ENCODE results near the gene PHC2. TPM values are rescaled to one million over a fixed set of nuclear protein-coding genes. Genes with fewer than 3 reads are reported as not detected.
A peak's percentile ranks its signal among the peaks of the same experiment; 100 is the strongest.

PHC2 gene
- polyA plus RNA-seq, 10 donors: 63.4 to 73.7 (median 67.6) TPM

DNA sequence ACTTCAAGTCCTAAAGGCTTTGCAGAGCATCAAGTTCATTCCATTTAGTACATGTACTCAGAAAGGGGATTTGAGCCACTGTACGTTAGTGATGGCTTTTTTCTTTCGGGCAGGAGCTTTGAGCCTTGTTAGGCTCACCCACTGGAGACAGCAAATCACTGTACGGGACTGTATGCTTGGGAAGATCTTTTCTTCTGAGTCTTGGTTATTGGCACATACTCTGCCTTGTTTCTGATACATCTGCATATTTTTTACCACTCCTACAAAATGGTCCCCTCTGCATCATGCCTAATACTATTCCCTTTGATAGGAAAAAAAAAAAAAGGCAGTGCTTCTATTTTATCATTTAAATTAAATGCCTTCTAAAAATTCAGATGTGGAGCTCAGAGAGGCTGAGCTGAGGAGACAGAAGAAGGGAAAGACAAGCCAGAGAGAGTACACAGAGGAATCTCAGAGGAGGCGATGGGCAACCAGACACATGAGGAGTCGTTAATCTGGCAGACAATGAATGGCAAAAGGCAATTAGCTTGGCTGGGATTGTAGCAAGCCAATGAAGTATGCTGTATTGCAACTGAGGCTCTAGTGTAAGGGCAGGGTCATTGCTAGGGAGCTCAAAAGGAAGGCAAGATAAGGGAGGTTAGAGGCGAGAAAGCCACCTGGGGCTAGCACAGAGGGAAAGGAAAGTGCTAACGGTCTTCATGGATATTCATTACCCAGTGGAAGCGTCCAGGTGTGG lies 39.4 kb downstream of the PHC2 start:
- no peak for DNase-seq

DNA sequence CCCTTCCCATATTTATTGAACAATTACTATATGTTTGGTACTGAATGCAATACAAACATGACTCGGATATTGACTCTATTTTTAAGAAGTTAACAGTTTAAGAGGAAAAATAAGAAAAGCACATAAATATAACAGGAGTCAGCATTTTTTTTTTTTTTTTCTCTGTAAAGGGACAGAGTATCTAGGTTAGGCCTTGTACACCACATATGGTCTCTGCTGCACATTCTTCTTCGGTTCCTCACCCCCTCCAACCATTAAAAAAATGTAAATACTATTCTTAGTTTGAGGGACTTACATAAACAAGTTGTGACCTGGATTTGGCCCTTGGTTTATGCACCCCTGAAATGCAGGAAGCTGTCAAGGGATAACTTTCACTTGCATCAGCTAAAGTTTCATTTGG lies 40.4 kb downstream of the PHC2 start:
- DNase-seq: peak in 1 of 3 donors; percentile 59

DNA sequence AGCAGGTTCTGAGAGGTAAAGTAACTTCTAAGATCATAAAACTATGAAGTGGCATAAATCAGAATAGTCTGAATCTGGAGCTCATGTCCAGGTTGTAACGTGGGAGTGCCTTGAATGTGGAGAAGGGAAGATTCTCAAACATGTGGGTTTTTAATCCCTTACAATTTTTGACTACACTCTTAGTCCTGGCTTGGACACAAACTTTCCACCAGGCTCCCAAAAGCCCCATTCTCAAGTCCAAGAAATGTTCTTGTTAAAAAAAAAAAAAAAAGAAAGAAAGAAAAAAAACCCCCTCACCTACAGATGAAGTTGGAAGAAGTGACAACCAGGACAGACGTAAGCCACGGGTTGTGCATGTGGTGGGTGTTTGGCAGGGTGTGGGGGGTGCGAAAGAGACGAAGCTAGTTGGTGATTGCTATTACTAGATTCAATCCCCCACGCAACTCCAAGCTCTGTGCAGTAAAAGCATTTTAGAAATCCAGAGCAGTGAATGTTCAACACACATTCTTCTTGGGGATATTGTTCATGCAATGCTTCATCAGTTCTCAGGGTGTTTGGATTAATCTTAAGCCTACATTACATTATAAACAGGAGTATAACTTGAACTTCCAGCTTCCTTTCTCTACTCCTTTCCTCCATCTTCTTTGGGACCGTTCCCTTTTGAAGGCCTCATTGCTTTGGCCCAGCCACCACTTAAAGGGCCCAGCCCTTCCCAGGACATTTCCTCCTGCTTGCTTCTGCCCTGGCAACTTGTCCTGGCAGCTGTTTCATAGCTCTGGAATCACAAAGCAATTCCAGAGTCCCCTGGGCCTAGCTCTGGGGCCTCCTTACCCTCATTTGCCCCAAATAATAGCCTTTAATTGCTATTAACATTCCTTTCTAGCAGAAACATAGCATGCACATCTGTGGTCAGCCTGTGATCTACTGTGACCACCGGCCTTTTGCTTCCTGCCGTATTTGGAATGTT lies 41.8 kb downstream of the PHC2 start:
- DNase-seq: peak; percentile 59 to 88 (median 69)

DNA sequence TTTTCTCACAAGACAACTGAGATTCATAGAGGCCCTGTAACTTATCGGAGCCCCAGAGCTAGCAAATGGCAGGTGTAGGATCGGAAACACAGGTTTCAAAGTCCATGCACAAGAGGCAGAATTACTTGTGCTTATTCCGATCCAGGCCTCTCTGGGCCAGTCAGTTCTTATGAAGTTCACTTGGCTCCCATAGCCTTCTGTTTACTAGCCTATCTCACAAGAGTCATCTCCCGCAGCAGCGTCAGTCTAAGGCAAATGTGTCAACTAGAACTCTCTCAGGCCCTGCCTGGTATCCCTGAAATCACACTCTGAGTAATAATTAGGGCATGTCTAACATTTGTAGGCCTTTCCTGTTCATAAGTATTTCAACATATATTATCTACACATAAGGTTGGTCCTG lies 43.3 kb downstream of the PHC2 start:
- DNase-seq: peak in 1 of 3 donors; percentile 50

DNA sequence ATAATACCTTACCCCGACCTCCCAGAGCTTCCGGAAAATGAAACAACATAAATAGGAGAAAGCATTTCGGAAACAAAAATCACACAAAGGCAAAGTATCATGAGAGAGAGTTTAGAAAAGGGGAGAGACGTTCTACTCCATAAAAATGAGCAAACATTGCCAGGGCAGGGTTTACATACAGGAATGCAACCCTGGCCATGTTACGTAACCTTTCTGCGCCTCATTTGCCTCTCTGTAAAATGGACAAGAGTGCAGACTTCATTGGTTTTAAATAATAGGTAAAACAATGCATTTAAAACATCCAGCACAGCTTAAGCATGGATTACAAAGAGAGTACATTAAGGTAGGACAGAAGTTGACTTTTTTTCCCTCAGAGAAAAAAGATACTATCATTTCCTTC lies 45.6 kb downstream of the PHC2 start:
- DNase-seq: no peak

DNA sequence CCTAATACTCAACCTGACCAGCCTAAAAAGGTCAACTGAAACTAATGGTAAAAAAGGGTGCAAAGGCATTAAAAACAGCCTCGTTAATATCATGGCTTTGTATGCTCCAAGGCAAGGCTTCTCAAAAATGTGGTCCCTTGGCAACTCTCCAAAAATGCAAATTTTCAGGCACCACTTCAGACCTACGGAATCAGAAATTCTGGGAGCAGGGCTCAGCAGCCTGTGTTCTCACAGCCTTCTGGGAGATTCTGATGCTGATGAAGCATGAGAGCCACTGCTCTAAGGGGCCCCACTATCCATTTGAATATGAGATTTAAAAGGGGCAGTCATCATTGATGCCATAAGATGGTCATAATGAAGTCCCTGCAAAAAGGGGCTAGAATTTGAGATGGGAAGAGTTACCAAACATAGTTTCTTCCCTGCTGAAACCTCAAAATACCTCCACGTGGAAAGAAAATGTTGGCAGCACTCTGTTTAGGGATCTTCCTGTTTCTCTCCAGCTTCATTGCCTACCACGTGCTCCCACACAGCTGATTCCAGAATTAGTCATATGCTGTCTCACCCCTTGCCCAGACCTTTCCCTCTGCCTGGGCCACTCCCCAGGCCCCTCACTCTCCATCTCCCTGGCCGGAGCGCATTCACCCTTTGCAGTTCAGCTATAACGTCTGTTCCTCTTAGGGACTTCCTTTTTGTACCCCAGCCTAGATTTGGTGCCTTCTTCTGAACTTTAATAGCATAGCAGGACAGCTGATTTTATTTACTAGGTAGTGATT lies 46.7 kb downstream of the PHC2 start:
- peak; percentile 27 to 56 (median 54) for DNase-seq

DNA sequence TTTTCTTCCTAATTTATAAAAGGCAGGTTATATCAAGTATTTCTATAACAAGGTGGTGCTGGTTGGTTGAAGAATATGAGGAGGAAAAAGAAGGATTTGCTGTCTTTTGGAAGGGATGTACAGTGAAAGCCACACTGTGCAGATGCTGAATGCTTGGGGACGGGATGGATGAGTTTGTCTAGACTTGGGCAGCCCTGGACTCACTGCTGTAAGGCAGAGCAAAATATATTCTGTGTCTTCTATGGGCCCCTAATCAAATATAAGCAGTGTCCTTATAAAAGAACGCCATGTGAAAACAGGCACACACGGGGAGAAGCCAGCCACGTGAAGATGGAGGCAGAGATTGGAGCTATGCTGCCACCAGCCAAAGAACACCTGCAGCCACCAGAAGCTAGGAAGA lies 47.4 kb downstream of the PHC2 start:
- DNase-seq: no peak

DNA sequence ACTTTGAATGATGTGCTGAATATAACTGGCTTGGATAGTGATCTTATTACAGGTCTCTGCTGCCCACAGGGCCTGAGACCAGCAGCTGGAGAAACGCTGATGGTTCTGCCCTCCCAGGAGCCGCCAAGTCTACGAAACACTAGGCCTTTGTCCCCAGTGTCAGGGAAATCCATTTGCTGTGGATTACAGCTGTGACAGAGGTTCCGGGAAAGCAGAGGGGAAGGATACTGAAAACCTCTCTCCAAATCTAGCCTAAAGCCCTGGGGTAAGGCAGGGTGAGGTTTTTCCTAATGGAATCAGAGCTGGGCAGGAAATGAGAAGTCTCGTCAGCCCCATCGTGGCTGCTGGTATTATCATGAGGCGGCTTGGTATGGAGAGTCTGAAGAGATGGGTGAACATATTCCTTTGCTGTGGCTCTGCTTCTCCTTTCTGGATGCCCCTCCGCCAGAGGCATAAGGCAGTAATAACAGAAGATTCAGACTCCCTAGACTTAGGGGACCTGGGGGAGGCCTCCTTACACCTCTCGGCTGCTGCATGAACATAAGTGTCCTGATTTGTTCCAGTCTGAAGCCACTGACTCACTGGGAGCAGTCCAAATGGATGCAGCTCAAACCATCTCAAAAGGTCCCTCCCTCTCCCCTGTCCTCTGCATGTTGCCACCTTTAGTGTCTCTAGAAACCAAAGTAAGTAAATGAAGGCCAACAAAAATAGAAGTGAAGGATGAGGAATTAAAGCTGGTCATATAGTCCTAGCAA lies 48.1 kb downstream of the PHC2 start:
- peak; percentile 41 to 79 (median 63) for DNase-seq

DNA sequence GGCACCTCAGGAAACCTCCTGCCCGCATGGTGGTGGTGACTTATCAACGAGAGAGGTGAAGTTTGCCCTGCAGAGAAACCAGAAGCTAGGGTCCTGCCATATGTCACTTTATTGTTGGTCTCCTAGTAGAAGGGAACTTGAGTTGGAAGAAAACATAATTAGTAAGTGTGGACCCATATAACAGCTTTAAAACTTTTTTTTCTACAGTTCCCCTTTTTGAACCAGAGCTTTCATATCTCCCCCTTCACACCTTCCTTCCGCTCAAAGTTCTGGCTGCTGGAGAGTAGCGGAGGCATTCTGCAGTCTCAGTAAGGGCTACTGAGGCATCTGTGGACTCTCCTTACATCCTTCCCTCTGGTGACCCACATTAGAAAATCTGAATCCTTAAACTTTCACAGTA lies 48.9 kb downstream of the PHC2 start:
- no peak for DNase-seq

DNA sequence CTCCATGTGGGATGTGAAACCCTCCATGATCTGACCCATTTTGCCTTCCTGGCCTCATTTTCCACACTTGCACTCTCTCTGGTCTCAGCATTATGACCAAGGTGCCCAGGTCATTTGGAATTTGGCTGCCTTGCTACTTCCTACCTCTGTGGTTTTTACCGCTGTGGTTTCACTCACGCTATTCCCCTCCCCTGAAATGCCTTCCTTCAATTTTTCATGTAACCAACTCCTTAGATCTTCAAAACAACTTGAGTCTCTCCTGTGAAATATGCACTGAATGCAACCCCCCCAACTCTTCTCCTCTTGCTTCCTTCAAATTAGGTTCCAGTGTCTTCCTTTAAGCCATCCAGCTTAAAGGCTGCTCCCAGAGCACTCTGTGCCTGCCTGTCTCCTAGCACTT lies 50.1 kb downstream of the PHC2 start:
- no peak for DNase-seq

DNA sequence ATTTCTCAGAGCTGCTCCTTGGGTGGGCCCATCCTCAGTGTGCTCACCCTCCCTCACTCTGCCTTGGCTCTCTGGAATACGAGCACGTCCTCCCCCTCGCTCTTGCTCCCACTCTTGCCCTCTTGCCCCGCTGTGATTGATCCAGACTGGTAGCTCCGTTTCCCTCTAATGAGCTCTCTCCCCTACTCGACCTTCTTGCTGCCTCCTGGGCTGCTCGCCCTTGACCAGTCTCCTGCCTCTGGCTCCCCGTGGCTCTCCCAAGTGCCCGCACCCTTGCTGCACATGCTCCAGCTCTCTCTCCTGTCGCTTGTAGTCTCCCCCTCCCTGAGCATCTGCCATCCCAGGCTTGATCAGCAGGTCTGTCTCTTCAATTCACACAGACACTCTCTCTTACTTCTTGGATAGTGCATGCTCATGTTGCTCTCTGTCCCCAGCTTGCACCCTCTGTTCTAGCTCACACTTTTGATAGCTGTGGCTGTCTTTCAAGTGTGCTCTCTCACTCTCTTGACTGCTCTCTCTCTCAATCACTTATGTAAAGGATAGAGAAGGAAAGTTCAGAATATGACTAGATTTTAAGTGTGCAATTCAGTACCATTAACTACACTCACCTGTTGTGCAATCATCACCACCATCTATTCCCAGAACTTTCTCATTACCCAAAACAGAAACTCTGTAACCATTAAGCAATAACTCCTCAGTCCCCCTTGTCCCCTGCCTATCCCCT lies 51.1 kb downstream of the PHC2 start:
- DNase-seq: no peak

DNA sequence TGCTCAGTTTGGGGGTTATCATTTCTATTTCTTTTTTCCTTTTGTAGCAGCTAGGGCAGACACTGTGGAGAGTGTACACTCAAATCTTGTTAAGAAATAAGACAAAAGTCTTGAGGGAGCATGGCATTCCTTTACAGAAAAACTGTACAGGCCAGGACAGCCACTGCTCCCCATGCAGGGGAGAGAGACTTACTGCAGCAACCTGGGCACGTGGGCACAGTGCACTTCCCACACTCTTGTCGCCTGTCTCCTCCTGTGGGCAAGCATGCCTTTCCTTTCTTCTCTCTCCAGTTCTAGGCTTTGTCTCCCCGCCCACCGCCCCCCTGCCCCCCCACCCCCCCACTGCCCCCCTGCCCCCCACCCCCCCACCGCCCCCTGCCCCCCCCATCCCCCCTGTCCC lies 51.9 kb downstream of the PHC2 start:
- no peak for DNase-seq

DNA sequence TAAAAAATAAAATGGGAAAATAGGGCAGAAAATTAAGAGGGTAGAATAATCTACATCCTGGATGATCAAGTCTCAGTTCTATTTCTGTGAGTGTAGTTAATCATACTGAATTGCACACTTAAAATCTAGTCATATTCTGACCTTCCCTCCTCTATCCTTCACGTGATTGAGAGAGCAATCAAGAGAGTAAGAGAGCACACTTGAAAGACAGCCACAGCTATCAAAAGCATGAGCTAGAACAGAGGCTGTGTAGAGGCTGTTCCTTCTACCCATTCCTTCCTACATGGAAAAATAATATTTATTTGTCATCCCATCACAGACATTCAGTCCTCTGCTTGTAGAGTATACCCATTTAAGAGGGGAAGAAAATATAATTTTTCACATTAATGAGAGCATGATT lies 52.4 kb downstream of the PHC2 start:
- DNase-seq: no peak

DNA sequence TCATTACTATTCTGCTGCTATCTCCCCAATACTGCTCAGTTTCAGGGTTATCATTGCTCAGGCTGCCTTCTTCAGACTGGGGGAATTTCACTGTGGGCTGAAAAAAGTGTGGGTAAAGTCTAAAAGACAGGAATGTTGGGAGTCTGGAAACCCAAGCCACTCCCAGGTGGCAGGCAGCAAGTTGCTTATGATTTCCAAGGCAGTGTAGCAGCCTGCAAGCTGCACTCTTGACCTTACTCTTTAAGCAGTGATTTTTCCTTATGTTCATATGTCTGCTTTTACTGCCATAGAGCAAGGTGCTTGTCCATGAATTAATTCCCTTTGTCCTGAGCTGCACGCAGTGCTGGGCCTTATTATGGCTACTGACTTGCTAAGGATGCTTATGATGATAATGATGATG lies 53.1 kb downstream of the PHC2 start:
- no peak for DNase-seq

DNA sequence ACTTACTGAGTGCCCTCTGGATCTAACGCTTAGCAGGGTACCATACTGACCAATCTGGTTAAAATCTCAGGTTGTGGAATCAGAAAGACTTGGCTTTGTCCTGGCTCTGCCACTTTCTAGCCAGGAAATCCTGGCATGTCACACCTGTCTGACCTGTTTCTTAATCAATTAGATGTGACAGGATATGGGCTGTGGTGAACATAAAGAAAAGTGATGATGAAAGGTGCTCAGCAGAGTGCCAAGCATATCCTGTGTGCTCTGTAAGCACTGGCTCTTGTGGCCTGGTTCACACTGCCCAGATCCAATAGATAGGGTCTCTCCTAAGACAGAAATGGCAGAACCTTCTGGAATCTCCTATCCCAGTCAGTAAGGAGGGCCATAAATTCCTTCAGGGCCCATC lies 53.9 kb downstream of the PHC2 start:
- no peak for DNase-seq

DNA sequence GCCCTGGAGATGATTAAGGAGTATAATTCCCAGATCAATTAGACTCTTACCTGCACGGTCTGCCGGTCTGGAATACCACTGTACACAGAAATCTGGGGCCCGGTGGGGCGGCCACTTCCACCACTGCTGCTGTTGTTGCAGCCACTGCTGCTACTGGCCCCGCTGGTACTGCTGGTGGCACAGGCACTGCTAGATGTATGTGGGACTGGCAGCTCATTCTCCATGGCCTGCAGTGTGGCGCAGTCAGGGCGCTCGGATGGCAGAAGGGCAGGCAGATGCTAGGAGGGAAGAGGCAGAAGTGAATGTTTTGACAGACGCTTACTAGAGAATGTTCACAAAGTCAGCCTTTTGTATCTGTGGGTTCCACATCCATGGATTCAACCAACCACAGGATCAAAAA lies 55.6 kb downstream of the PHC2 start:
- DNase-seq: no peak

DNA sequence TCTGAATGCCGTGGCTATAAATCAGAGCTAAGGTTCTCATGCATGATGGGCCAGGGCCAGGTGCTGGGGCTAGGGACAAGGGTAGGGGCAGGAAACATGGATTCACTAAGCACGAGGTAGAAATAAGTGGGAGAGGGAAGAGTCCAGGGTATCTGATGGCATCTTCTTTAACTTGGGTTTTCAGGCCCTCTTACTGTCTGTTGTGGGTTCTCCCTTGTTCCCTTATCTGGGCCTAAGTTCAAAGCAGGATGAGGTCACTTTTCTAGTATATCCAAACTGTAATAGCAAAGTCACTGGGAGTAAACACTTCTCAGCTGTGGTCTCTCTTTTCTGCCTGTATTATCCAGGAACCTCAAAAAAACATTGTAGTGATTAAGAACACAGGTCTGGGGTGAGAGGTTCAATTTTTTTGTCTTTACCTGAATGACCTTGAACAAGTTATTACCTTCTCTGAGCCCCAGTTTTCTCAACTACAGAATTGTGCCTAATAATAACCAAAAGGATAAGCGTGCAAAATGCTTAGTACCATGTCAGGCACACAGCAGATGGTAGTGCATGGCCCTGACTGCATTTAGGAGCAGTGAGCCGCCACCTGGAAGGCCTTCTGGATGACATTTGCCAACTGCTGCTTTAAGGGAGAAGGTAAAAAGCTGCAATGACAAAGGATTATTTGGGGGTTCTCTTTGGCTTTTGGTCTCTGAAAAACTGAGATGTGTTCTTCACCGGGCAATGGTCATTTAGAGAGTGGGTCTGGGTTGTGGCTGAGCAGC lies 56.4 kb downstream of the PHC2 start:
- peak in 2 of 3 donors; percentile 30 to 46 for DNase-seq

DNA sequence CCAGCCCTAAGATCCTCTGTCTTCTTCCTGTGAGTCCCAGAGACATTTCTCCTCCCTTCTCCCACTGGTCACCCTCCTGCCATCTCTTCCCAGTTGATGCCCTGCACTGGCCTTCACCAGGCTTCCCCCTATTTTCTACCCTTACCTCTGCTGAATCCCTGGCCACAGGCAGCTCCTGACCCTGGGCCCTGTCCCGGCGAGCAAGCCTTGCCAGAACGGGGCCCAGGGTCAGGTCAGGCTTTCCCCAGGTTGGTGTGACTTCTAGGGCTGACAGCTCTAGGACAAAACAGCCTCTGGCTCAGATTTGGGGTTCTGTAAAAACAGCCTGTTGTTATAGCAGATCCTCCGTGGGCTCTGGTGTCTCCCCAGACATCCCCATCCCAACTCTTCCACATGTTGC lies 57.3 kb downstream of the PHC2 start:
- no peak for DNase-seq

DNA sequence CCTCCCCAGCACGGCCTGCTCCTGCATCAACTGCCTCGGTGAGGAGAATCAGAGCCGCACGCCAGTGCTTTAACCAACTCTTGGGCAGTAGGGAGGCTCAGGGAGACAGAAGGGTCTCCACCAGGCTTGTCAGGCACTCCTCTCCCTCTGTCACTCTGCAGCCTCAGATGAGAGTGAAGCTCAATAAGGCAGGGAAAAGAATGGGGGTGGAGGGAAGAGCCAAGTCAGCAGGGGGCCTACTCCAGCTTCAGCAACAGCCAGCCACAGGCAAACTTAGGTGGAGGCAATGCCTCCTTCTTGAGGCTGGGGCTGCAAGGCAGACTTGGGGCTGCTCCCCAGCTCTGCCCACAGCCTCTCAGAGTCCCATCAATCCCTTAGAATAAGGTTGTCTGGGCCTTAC lies 58.2 kb downstream of the PHC2 start:
- no peak for DNase-seq

DNA sequence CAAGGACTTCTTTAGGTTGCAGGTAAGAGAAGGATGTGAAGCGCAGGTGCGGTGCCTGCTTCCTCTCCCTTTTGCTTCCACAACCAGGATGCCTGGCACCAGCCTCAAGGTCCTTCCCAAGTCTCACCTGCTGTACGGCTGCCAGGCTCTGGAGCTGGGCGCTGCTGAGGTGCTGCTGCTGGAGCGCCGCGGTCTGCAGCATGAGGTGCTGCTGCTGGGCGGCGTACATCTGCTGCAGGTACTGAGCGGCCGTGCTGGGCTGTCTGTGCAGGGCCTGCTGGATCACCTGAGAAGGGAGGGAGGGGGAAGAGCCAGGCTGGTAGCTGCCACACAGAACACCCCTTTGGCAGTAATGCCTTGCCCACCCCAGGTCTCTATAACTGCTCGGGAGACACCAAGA lies 58.7 kb downstream of the PHC2 start:
- no peak for DNase-seq

All from muscle of back (tissue), 11 donors.